Measurements from ENCODE around the gene PIK3R6.

GRCh38 chr17:8841844-8842243, 25.6 kb downstream of the PIK3R6 start:
- no peak for TF ChIP-seq CTCF (IDR thresholded peaks at IDR 0.05; ENCODE audit: insufficient read depth, low read length)
- TF ChIP-seq REST (IDR thresholded peaks at IDR 0.05; ENCODE audit: insufficient replicate concordance, low read depth), result no peak
- TF ChIP-seq GABPA (IDR thresholded peaks at IDR 0.05; ENCODE audit: low read depth), result no peak
- no peak for TF ChIP-seq SPI1 (IDR thresholded peaks at IDR 0.05; ENCODE audit: borderline replicate concordance, low read depth)

Data from HL-60 (cell line).